ENCODE results near the gene GRID1. TPM values are rescaled to one million over a fixed set of nuclear protein-coding genes. Genes with fewer than 3 reads are reported as not detected.

GRID1 gene
- total RNA-seq, 1 experiment from 2014 or later = 0.37 TPM

DNA sequence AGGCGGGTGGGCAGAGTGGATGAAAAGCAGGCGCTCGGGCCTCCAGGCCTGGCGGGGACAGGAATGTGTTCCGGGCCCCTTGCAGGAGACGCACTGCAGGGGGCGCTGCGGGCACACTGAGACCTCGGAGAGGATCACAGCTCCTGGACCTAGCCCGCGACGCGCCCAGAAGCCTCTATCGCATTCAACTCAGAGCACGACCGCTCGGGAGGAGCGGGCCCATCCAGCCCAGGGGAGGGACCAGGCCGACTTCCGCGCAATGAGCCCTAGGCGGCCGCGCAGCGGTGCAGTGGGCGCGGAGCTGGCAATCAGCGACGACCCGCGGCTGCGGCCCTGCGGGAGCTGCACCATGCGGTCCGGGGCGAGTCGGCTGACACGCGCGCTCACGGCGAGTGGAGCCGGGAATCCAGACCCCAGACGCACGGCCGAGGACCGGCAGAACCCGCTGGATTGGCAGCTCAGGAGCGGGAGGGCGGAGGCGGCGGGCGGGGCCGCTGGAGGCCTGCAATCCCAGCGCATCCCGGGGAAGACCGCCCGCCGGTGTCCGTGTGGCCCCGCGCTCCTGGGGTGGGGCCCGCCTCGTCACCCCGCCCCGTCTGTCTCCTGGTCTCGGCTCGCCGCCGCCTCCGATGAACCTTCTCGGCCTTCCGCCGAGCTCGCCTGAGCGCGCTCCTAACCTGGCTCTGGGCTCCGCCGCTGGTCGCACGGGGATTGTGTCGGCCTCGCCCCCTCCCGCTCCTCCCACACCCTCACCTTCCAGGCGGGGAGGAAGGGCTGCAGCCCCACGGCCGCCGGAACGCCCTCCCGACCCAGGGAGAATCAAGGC is 33.5 kb upstream of the GRID1 start (continued):
- no peak for TF ChIP-seq GTF2I (CRISPR knock-in tag; conservative IDR thresholded peaks at IDR 0.05)
- TF ChIP-seq, protein P1, sequence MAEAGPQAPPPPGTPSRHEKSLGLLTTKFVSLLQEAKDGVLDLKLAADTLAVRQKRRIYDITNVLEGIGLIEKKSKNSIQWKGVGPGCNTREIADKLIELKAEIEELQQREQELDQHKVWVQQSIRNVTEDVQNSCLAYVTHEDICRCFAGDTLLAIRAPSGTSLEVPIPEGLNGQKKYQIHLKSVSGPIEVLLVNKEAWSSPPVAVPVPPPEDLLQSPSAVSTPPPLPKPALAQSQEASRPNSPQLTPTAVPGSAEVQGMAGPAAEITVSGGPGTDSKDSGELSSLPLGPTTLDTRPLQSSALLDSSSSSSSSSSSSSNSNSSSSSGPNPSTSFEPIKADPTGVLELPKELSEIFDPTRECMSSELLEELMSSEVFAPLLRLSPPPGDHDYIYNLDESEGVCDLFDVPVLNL (CRISPR knock-in tag; IDR thresholded peaks at IDR 0.05; ENCODE audit: borderline replicate concordance, low read depth) = no peak; the same call in 1 of the 2 replicates
- no peak for TF ChIP-seq NFYB (CRISPR knock-in tag; conservative IDR thresholded peaks at IDR 0.05; ENCODE audit: low read depth)

DNA sequence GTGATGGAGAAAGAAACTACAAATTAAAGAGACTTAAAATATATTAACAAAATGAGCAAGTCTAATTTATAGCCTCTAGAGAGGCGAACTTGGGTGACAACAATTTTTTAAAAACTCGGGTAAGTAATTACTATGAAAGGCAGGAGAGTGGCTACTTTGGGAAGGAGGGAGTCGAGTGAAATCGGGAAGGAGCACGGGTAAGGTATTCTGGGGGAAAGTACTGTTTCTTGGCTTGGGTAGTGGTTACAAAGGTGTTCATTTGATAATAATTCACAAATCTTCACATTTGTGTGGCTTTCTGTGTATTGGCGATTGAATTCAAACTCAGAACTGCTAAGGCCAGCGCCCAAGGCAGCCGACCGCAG is 32.9 kb upstream of the GRID1 start:
- H3K27me3 Mint-ChIP-seq (ENCODE audit: low read depth) = peaks cover 66% of the 10 kb centered on the region
- no peaks in the 10 kb centered on the region for H3K36me3 Mint-ChIP-seq
- H3K27ac Mint-ChIP-seq = no peak overlapping the region
- DNase-seq (ENCODE audit: low spot score) (no peak), ATAC-seq (no peak)
- no peaks in the 10 kb centered on the region for H3K9me3 Mint-ChIP-seq
- TF ChIP-seq SP1 (CRISPR knock-in tag; conservative IDR thresholded peaks at IDR 0.05) = no peak
- TF ChIP-seq OVOL2 (CRISPR knock-in tag; IDR thresholded peaks at IDR 0.05; ENCODE audit: borderline replicate concordance) = no peak
- TF ChIP-seq, protein P2, sequence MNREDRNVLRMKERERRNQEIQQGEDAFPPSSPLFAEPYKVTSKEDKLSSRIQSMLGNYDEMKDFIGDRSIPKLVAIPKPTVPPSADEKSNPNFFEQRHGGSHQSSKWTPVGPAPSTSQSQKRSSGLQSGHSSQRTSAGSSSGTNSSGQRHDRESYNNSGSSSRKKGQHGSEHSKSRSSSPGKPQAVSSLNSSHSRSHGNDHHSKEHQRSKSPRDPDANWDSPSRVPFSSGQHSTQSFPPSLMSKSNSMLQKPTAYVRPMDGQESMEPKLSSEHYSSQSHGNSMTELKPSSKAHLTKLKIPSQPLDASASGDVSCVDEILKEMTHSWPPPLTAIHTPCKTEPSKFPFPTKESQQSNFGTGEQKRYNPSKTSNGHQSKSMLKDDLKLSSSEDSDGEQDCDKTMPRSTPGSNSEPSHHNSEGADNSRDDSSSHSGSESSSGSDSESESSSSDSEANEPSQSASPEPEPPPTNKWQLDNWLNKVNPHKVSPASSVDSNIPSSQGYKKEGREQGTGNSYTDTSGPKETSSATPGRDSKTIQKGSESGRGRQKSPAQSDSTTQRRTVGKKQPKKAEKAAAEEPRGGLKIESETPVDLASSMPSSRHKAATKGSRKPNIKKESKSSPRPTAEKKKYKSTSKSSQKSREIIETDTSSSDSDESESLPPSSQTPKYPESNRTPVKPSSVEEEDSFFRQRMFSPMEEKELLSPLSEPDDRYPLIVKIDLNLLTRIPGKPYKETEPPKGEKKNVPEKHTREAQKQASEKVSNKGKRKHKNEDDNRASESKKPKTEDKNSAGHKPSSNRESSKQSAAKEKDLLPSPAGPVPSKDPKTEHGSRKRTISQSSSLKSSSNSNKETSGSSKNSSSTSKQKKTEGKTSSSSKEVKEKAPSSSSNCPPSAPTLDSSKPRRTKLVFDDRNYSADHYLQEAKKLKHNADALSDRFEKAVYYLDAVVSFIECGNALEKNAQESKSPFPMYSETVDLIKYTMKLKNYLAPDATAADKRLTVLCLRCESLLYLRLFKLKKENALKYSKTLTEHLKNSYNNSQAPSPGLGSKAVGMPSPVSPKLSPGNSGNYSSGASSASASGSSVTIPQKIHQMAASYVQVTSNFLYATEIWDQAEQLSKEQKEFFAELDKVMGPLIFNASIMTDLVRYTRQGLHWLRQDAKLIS (CRISPR knock-in tag; IDR thresholded peaks at IDR 0.05; ENCODE audit: borderline replicate concordance) = no peak
- TF ChIP-seq MXD4 (CRISPR knock-in tag; IDR thresholded peaks at IDR 0.05; ENCODE audit: borderline replicate concordance) = no peak
- TF ChIP-seq ZNF317 (CRISPR knock-in tag; IDR thresholded peaks at IDR 0.05; ENCODE audit: borderline replicate concordance, low read depth) = no peak
- peaks cover 23% of the 10 kb centered on the region for H3K4me1 Mint-ChIP-seq
- CTCF ChIA-PET = interaction anchor here (0.6 to 5.1 kb wide), 32 partner anchors 9 to 561 kb away, joined by 3 to 75 read pairs (median 6); partner anchors contain the start of genes GRID1 and WAPL
- peak overlapping the region; percentile 71 for H3K4me3 Mint-ChIP-seq
- POLR2A ChIA-PET = interaction anchor here (2.8 kb wide), 1 partner anchor 10 kb away, joined by 20 read pairs; no protein-coding TSS in a partner anchor

DNA sequence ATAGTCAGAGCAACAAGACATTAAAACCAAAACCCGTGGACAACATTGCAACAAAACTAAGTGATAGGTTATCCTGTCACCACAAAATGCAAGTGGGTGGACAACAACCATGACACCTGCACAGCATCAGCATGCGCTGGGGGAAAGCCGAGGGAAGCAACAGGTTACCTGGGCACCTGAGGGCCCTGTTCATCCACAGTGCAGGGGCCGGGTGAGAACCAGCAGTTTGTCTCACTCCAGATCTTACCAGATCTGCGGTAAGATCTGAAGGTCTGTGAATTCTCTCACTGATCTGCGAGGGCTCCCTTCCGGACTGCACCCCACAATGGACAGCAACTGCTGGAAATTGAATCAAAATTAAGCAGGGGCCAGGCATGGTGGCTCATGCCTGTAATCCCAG is 30.5 kb upstream of the GRID1 start:
- Mint-ChIP-seq H3K9me3 (no peaks in the 10 kb centered on the region), H3K27me3 (ENCODE audit: low read depth) (peaks cover 56% of the 10 kb centered on the region), H3K36me3 (no peaks in the 10 kb centered on the region), H3K4me1 (peaks cover 16% of the 10 kb centered on the region), H3K4me3 (no peak overlapping the region), H3K27ac (no peak overlapping the region)
- ChIA-PET CTCF (no interaction called here), POLR2A (no interaction called here)
- DNase-seq (ENCODE audit: low spot score) (no peak), ATAC-seq (no peak)
- TF ChIP-seq, protein P3, sequence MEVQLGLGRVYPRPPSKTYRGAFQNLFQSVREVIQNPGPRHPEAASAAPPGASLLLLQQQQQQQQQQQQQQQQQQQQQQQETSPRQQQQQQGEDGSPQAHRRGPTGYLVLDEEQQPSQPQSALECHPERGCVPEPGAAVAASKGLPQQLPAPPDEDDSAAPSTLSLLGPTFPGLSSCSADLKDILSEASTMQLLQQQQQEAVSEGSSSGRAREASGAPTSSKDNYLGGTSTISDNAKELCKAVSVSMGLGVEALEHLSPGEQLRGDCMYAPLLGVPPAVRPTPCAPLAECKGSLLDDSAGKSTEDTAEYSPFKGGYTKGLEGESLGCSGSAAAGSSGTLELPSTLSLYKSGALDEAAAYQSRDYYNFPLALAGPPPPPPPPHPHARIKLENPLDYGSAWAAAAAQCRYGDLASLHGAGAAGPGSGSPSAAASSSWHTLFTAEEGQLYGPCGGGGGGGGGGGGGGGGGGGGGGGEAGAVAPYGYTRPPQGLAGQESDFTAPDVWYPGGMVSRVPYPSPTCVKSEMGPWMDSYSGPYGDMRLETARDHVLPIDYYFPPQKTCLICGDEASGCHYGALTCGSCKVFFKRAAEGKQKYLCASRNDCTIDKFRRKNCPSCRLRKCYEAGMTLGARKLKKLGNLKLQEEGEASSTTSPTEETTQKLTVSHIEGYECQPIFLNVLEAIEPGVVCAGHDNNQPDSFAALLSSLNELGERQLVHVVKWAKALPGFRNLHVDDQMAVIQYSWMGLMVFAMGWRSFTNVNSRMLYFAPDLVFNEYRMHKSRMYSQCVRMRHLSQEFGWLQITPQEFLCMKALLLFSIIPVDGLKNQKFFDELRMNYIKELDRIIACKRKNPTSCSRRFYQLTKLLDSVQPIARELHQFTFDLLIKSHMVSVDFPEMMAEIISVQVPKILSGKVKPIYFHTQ (CRISPR knock-in tag; IDR thresholded peaks at IDR 0.05) = no peak
- TF ChIP-seq, protein P4, sequence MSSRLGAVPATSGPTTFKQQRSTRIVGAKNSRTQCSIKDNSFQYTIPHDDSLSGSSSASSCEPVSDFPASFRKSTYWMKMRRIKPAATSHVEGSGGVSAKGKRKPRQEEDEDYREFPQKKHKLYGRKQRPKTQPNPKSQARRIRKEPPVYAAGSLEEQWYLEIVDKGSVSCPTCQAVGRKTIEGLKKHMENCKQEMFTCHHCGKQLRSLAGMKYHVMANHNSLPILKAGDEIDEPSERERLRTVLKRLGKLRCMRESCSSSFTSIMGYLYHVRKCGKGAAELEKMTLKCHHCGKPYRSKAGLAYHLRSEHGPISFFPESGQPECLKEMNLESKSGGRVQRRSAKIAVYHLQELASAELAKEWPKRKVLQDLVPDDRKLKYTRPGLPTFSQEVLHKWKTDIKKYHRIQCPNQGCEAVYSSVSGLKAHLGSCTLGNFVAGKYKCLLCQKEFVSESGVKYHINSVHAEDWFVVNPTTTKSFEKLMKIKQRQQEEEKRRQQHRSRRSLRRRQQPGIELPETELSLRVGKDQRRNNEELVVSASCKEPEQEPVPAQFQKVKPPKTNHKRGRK (CRISPR knock-in tag; IDR thresholded peaks at IDR 0.05; ENCODE audit: borderline replicate concordance) = no peak
- TF ChIP-seq SMAD3 (CRISPR knock-in tag; IDR thresholded peaks at IDR 0.05; ENCODE audit: borderline replicate concordance) = no peak
- no peak for TF ChIP-seq ZNF232 (CRISPR knock-in tag; IDR thresholded peaks at IDR 0.05)
- TF ChIP-seq IRF2 (CRISPR knock-in tag; IDR thresholded peaks at IDR 0.05; ENCODE audit: borderline replicate concordance, low read depth) = no peak
- TF ChIP-seq, protein P5, sequence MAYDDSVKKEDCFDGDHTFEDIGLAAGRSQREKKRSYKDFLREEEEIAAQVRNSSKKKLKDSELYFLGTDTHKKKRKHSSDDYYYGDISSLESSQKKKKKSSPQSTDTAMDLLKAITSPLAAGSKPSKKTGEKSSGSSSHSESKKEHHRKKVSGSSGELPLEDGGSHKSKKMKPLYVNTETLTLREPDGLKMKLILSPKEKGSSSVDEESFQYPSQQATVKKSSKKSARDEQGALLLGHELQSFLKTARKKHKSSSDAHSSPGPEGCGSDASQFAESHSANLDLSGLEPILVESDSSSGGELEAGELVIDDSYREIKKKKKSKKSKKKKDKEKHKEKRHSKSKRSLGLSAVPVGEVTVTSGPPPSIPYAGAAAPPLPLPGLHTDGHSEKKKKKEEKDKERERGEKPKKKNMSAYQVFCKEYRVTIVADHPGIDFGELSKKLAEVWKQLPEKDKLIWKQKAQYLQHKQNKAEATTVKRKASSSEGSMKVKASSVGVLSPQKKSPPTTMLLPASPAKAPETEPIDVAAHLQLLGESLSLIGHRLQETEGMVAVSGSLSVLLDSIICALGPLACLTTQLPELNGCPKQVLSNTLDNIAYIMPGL (CRISPR knock-in tag; IDR thresholded peaks at IDR 0.05) = no peak
- TF ChIP-seq, protein P6, sequence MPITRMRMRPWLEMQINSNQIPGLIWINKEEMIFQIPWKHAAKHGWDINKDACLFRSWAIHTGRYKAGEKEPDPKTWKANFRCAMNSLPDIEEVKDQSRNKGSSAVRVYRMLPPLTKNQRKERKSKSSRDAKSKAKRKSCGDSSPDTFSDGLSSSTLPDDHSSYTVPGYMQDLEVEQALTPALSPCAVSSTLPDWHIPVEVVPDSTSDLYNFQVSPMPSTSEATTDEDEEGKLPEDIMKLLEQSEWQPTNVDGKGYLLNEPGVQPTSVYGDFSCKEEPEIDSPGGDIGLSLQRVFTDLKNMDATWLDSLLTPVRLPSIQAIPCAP (CRISPR knock-in tag; IDR thresholded peaks at IDR 0.05) = no peak
- no peak for TF ChIP-seq NFATC4 (CRISPR knock-in tag; IDR thresholded peaks at IDR 0.05)
- TF ChIP-seq NR1H2 (CRISPR knock-in tag; IDR thresholded peaks at IDR 0.05) = no peak
- TF ChIP-seq ZNF423 (CRISPR knock-in tag; IDR thresholded peaks at IDR 0.05) = no peak
- no peak for TF ChIP-seq NR3C1 (CRISPR knock-in tag; conservative IDR thresholded peaks at IDR 0.05; ENCODE audit: low read depth)

Measured in WTC11 (cell line).